DND-41 (cell line): ENCODE data around the gene NFATC3.

Experiments used
- ATAC-seq: fragments of 200-7000 bp; cut with Tn5 transposase; 3 replicates; pipeline ENCODE4 v1.9.1; 2021; ENCODE audit warnings: low read depth; ENCODE audit not compliant: insufficient read depth
- DNase-seq: peaks from one replicate; pipeline ENCODE4 v3.0.0-alpha.2; 2020
- H2AFZ ChIP-seq: 2 replicates; pipeline ENCODE4 v1.6.0; 2012; ENCODE audit warnings: low read depth, low read length
- H3K27ac ChIP-seq: 2 replicates; pipeline ENCODE4 v1.5.1; 2012; ENCODE audit warnings: low read length, inconsistent platforms
- H3K27me3 ChIP-seq: fragments of 200-600 bp; sonication (generic); 2 replicates; pipeline ENCODE4 v1.6.0; 2012; ENCODE audit warnings: low read length, mild to moderate bottlenecking, inconsistent platforms; ENCODE audit not compliant: insufficient read depth, poor library complexity
- H3K36me3 ChIP-seq: 2 replicates; pipeline ENCODE4 v1.5.1; 2012; ENCODE audit warnings: low read length, inconsistent platforms; ENCODE audit not compliant: insufficient read depth
- H3K4me1 ChIP-seq: 2 replicates; pipeline ENCODE4 v1.5.1; 2012; ENCODE audit warnings: mild to moderate bottlenecking, low read length; ENCODE audit not compliant: insufficient read depth
- H3K4me2 ChIP-seq: 2 replicates; pipeline ENCODE4 v1.6.0; 2012; ENCODE audit warnings: mild to moderate bottlenecking, moderate library complexity, low read length, inconsistent platforms; ENCODE audit not compliant: insufficient read depth
- H3K4me3 ChIP-seq, 2 experiments: fragments of 200-600 bp in 1 of 2; shearing (Covaris generic) in 1 of 2; 2 replicates each; pipeline ENCODE4 v1.5.1; 2012 to 2016; ENCODE audit warnings: inconsistent platforms in 2 of 2, low read length in 2 of 2, mild to moderate bottlenecking in 2 of 2, low read depth in 1 of 2, moderate library complexity in 1 of 2
- H3K79me2 ChIP-seq: 2 replicates; pipeline ENCODE4 v1.6.0; 2012; ENCODE audit warnings: low read length, inconsistent platforms; ENCODE audit not compliant: insufficient read depth
- H3K9ac ChIP-seq: 2 replicates; pipeline ENCODE4 v1.6.0; 2012; ENCODE audit warnings: low read depth, mild to moderate bottlenecking, inconsistent platforms, low read length, moderate library complexity
- H3K9me3 ChIP-seq: 2 replicates; pipeline ENCODE4 v1.5.1; 2012; ENCODE audit warnings: low read length, moderate library complexity, mild to moderate bottlenecking, inconsistent platforms; ENCODE audit not compliant: insufficient read depth, severe bottlenecking
- H4K20me1 ChIP-seq: 2 replicates; pipeline ENCODE4 v1.6.0; 2012; ENCODE audit warnings: low read length; ENCODE audit not compliant: insufficient read depth
- EZH2 ChIP-seq: IDR thresholded peaks from 3 replicates; pipeline ENCODE4 v1.6.1; 2012; ENCODE audit warnings: borderline replicate concordance, low read depth, mild to moderate bottlenecking, moderate library complexity, low read length, inconsistent platforms; ENCODE audit not compliant: severe bottlenecking
- TF ChIP-seq, protein P1 (sequence below): IDR thresholded peaks from 2 replicates; pipeline ENCODE4 v1.5.1; 2012; ENCODE audit warnings: borderline replicate concordance, low read length, moderate library complexity, mild to moderate bottlenecking; ENCODE audit not compliant: poor library complexity, severe bottlenecking; ENCODE audit errors: extremely low read depth

Gene NFATC3

GRCh38 chr16:68166264-68166663 is 81.1 kb downstream of the NFATC3 start:
- Histone ChIP-seq H3K36me3 (peaks cover 57% of the 10 kb centered on the region), H3K4me3 (no peak overlapping the region), H3K4me2 (no peak overlapping the region), H3K79me2 (no peaks in the 10 kb centered on the region; the same call in 1 of the 2 replicates), H2AFZ (no peak overlapping the region), H3K4me1 (no peaks in the 10 kb centered on the region), H4K20me1 (no peaks in the 10 kb centered on the region), H3K27me3 (no peaks in the 10 kb centered on the region), H3K9ac (no peak overlapping the region), H3K9me3 (peaks cover 10% of the 10 kb centered on the region), H3K27ac (no peak overlapping the region)
- no peak for ATAC-seq
- DNase-seq: no peak
- no peak for TF ChIP-seq EZH2
- TF ChIP-seq, protein P1, sequence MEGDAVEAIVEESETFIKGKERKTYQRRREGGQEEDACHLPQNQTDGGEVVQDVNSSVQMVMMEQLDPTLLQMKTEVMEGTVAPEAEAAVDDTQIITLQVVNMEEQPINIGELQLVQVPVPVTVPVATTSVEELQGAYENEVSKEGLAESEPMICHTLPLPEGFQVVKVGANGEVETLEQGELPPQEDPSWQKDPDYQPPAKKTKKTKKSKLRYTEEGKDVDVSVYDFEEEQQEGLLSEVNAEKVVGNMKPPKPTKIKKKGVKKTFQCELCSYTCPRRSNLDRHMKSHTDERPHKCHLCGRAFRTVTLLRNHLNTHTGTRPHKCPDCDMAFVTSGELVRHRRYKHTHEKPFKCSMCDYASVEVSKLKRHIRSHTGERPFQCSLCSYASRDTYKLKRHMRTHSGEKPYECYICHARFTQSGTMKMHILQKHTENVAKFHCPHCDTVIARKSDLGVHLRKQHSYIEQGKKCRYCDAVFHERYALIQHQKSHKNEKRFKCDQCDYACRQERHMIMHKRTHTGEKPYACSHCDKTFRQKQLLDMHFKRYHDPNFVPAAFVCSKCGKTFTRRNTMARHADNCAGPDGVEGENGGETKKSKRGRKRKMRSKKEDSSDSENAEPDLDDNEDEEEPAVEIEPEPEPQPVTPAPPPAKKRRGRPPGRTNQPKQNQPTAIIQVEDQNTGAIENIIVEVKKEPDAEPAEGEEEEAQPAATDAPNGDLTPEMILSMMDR: no peak

DNA sequence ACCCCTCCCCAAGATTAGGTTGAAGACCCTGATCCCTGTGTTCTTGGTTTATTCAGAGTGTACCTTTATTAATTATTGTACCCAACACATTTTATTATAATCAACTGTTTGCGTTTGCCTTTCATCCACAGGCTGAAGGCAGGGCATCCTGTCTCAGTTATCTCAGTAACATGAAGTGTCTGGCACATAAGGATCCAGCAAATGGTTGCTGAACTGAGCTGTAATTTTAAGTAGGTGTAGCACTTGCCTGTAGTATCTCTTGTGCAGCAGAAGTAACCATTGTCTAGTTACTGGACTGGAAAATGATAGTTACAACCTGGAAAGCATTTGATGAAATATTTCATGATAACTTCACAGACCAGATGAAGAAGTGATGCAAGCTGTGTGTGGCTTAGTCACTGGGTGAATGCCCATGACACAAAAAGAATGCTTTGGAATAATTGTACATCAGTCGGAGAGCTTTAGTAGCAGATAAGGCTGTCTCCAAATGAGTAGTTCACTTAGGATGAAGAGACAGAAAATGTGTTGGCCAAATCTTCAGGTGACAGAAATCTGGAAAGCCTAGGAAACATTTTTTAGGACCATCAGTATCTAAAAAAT is 94.1 kb downstream of the NFATC3 start:
- H3K4me2 ChIP-seq: no peak overlapping the region
- DNase-seq: no peak
- H3K27me3 ChIP-seq: no peaks in the 10 kb centered on the region
- ATAC-seq: no peak
- no peak overlapping the region for H3K9ac ChIP-seq
- no peak overlapping the region for H3K27ac ChIP-seq
- TF ChIP-seq EZH2: no peak
- TF ChIP-seq, protein P1: no peak
- H2AFZ ChIP-seq: no peak overlapping the region
- H3K4me3 ChIP-seq: no peak overlapping the region
- H3K79me2 ChIP-seq: no peaks in the 10 kb centered on the region
- no peaks in the 10 kb centered on the region for H3K4me1 ChIP-seq
- no peaks in the 10 kb centered on the region for H4K20me1 ChIP-seq
- H3K36me3 ChIP-seq: peaks cover 83% of the 10 kb centered on the region
- H3K9me3 ChIP-seq: no peaks in the 10 kb centered on the region

- Histone ChIP-seq H3K79me2 (no peaks in the 10 kb centered on the region), H3K4me2 (no peak overlapping the region), H4K20me1 (no peaks in the 10 kb centered on the region), H3K9me3 (no peaks in the 10 kb centered on the region), H2AFZ (no peak overlapping the region), H3K27me3 (no peaks in the 10 kb centered on the region), H3K36me3 (peaks cover 79% of the 10 kb centered on the region), H3K9ac (no peak overlapping the region), H3K27ac (no peak overlapping the region), H3K4me1 (no peaks in the 10 kb centered on the region), H3K4me3 (no peak overlapping the region)
- no peak for DNase-seq
- TF ChIP-seq, protein P1: no peak
- TF ChIP-seq EZH2: no peak
- ATAC-seq: no peak
These were observed 94.7 kb downstream of the NFATC3 start for GRCh38 chr16:68179855-68180254.
